Vagina (tissue), 2 donors: Measurements from ENCODE around the gene VAMP2.

Experiments
- CTCF ChIP-seq, 3 experiments: fragments of 450-650 bp in 2 of 3; fragments of 200-600 bp in 1 of 3; sonication (generic) in 1 of 3; IDR thresholded peaks; one replicate each; pipeline ENCODE4 v1.5.1; 2017 to 2019; ENCODE audit warnings: antibody characterized with exemption in 3 of 3, mild to moderate bottlenecking in 2 of 3, moderate library complexity in 2 of 3
- POLR2A ChIP-seq, 2 donors: fragments of 450-650 bp; IDR thresholded peaks; one replicate each; pipeline ENCODE4 v1.6.1; 2017; ENCODE audit warnings: antibody characterized with exemption in 2 of 2, mild to moderate bottlenecking in 2 of 2, moderate library complexity in 2 of 2
- POLR2AphosphoS5 ChIP-seq, 2 donors: sonication (generic); formaldehyde crosslinking; IDR thresholded peaks; one replicate each; pipeline ENCODE4 v1.9.0; 2017; ENCODE audit warnings: antibody characterized with exemption in 2 of 2, mild to moderate bottlenecking in 2 of 2, low read depth in 1 of 2; ENCODE audit not compliant: insufficient read depth in 1 of 2

DNA sequence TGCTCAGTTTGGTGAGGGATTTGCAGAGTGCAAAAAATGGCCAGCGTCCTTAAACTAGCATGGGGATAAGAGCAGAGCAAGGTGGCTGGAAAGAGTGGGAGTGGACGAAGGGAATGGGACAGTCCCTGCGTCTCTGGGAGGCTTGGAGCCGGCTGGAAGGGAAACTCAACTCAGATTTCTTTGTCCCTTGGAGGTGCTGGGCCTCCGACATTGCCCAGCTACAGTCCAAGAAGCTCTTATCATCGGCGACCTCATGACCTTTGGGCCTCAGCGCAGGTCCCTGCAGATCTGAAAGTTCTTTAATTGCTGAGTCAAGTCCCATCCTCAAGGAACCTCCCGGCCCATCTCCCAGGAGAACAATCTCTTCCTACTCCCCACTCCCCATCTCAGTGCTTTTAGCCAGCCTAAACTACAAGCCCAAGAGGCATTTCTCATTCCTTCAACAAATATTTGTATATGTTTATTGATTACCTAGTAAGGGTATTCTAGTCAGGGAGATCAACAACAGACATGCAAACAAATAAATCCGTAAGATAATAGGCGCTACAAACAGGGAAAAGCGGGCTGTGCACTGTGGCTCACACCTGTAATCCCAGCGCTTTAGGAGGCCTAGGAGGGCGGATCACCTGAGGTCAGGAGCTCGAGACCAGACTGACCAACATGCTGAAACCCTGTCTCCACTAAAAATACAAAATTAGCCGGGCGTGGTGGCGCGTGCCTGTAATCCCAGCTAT is 14.4 kb upstream of the VAMP2 start:
- TF ChIP-seq CTCF (IDR thresholded peaks at IDR 0.05): no peak
- no peak for TF ChIP-seq POLR2A (IDR thresholded peaks at IDR 0.05)
- no peak for TF ChIP-seq POLR2AphosphoS5 (IDR thresholded peaks at IDR 0.05; ENCODE audit: insufficient read depth in 1 of 2, low read depth in 1 of 2)
